HEK293 (cell line): Measurements from ENCODE around the gene TTC31.

Source experiments
- CTCF ChIP-seq: fragments of 450-650 bp; formaldehyde crosslinking; IDR thresholded peaks from 2 replicates; pipeline ENCODE4 v1.5.1; 2016; ENCODE audit warnings: missing biosample characterization, missing genetic modification characterization
- REST ChIP-seq: fragments of 450-650 bp; formaldehyde crosslinking; IDR thresholded peaks from 2 replicates; pipeline ENCODE4 v1.5.1; 2016; ENCODE audit warnings: missing biosample characterization, missing genetic modification characterization
- YY1 ChIP-seq: fragments of 450-650 bp; formaldehyde crosslinking; IDR thresholded peaks from 2 replicates; pipeline ENCODE4 v1.5.1; 2018; ENCODE audit warnings: missing biosample characterization, missing genetic modification characterization
- ZBTB21 ChIP-seq: fragments of 450-650 bp; formaldehyde crosslinking; IDR thresholded peaks from 2 replicates; pipeline ENCODE4 v1.5.1; 2017; ENCODE audit warnings: missing biosample characterization, missing genetic modification characterization
- ZNF23 ChIP-seq: fragments of 450-650 bp; formaldehyde crosslinking; IDR thresholded peaks from 2 replicates; pipeline ENCODE4 v1.5.1; 2016; ENCODE audit warnings: missing biosample characterization, missing genetic modification characterization, borderline replicate concordance
- ZNF274 ChIP-seq, 2 experiments: fragments of 200-500 bp in 1 of 2; fragments of 450-650 bp in 1 of 2; sonication (Bioruptor generic) in 1 of 2; formaldehyde crosslinking in 1 of 2; IDR thresholded peaks; 2 replicates each; pipeline versions ENCODE4 v1.5.1 to v1.6.1; 2014 to 2016; ENCODE audit warnings: borderline replicate concordance in 1 of 2, inconsistent platforms in 1 of 2, low read length in 1 of 2, missing biosample characterization in 1 of 2, missing genetic modification characterization in 1 of 2
- ZNF394 ChIP-seq: fragments of 450-650 bp; formaldehyde crosslinking; IDR thresholded peaks from 2 replicates; pipeline ENCODE4 v1.5.1; 2016; ENCODE audit warnings: missing biosample characterization, missing genetic modification characterization, mild to moderate bottlenecking, moderate library complexity, borderline replicate concordance
- ZNF530 ChIP-seq: fragments of 450-650 bp; formaldehyde crosslinking; IDR thresholded peaks from 2 replicates; pipeline ENCODE4 v1.5.1; 2016; ENCODE audit warnings: low read depth, missing biosample characterization, missing genetic modification characterization
- ZNF561 ChIP-seq: fragments of 450-650 bp; IDR thresholded peaks from 2 replicates; pipeline ENCODE4 v1.5.1; 2018; ENCODE audit warnings: missing biosample characterization, missing genetic modification characterization, borderline replicate concordance
- ZNF580 ChIP-seq: fragments of 450-650 bp; formaldehyde crosslinking; IDR thresholded peaks from 2 replicates; pipeline ENCODE4 v1.5.1; 2016; ENCODE audit warnings: missing biosample characterization, missing genetic modification characterization
- ZNF664 ChIP-seq: fragments of 450-650 bp; formaldehyde crosslinking; IDR thresholded peaks from 2 replicates; pipeline ENCODE4 v1.5.1; 2016; ENCODE audit warnings: missing biosample characterization, missing genetic modification characterization
- ZSCAN5A ChIP-seq: fragments of 450-650 bp; formaldehyde crosslinking; IDR thresholded peaks from 2 replicates; pipeline ENCODE4 v1.5.1; 2016; ENCODE audit warnings: missing biosample characterization, missing genetic modification characterization

GRCh38 chr2:74447230-74447999, 35.5 kb upstream of the TTC31 start:
- TF ChIP-seq REST (tag by site-specific recombination) (no peak), ZNF23 (tag by site-specific recombination) (no peak), ZNF274 (IDR thresholded peaks at IDR 0.05; ENCODE audit: low read length) (no peak), ZNF274 (tag by site-specific recombination; IDR thresholded peaks at IDR 0.05; ENCODE audit: borderline replicate concordance) (no peak), ZNF394 (tag by site-specific recombination) (no peak), CTCF (tag by site-specific recombination) (no peak), ZNF580 (tag by site-specific recombination) (no peak), ZNF561 (tag by site-specific recombination) (no peak), ZSCAN5A (tag by site-specific recombination) (no peak), ZNF530 (no peak), ZNF664 (tag by site-specific recombination) (no peak), ZBTB21 (no peak), YY1 (tag by site-specific recombination) (no peak)
